GM12874 (cell line): ENCODE data around the gene NELFCD.

Source experiments
- CTCF ChIP-seq: IDR thresholded peaks from 2 replicates; pipeline ENCODE4 v1.5.1; 2011; ENCODE audit warnings: low read depth, mild to moderate bottlenecking, control low read depth, low read length, moderate library complexity; ENCODE audit not compliant: insufficient read depth

Gene NELFCD

GRCh38 chr20:59004493-59004762 lies 23.4 kb downstream of the NELFCD start:
- TF ChIP-seq CTCF: no peak

GRCh38 chr20:59004763-59005522 lies 23.9 kb downstream of the NELFCD start:
- TF ChIP-seq CTCF: no peak

GRCh38 chr20:59005523-59006166 lies 24.6 kb downstream of the NELFCD start:
- no peak for TF ChIP-seq CTCF

- no peak for TF ChIP-seq CTCF
These were observed 25.3 kb downstream of the NELFCD start for GRCh38 chr20:59006167-59006863.

GRCh38 chr20:59006864-59007664 lies 26.0 kb downstream of the NELFCD start, which contains the start of gene CTSZ:
CTSZ (minus strand) TSS chr20:59007254; CDS start chr20:59007128, 126 bp downstream.
- no peak for TF ChIP-seq CTCF

- no peak for TF ChIP-seq CTCF
These were observed 26.8 kb downstream of the NELFCD start for GRCh38 chr20:59007665-59008511.
